ENCODE measurements around the gene SERPINE2.

SERPINE2 gene, protein sequence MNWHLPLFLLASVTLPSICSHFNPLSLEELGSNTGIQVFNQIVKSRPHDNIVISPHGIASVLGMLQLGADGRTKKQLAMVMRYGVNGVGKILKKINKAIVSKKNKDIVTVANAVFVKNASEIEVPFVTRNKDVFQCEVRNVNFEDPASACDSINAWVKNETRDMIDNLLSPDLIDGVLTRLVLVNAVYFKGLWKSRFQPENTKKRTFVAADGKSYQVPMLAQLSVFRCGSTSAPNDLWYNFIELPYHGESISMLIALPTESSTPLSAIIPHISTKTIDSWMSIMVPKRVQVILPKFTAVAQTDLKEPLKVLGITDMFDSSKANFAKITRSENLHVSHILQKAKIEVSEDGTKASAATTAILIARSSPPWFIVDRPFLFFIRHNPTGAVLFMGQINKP

DNA sequence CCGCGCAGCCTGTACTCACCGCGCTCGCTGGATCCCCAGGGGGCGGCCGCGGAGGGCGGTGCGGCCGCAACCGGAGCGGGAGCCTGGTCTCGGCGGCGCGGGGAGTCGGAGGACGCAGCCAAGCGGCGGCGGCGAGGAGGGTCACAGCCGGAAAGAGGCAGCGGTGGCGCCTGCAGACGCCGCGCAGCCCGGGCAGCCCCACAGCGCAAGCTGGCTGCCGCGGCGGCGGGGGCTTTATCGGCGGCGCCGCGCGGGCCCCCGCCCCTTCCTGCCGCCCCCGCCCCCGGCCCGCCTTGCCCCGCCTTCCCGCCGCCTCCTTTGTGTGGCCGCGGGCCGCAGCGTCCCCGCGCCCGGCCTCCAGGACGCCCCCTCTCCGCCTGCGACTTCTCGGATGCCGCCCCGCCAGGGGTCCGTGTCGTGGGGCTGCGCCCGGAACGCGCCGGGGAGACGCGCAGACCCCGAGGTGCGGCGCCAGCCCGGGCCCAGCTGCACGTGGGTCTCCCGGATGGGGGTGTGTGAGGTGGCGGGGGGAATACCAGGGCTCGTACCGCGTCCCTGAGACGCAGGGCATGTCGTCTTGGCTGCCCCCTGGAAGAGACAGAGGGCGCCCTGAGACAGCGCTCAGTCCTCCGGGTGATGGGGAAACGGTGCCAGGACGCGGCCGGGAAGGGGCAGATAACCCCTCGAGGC lies at the start of gene SERPINE2:
SERPINE2 (minus strand) TSS at position 207 of the 690 bp plus-strand sequence. CDS start 37,386 bp downstream, outside the sequence.
- peak; percentile 39 for DNase-seq

DNA sequence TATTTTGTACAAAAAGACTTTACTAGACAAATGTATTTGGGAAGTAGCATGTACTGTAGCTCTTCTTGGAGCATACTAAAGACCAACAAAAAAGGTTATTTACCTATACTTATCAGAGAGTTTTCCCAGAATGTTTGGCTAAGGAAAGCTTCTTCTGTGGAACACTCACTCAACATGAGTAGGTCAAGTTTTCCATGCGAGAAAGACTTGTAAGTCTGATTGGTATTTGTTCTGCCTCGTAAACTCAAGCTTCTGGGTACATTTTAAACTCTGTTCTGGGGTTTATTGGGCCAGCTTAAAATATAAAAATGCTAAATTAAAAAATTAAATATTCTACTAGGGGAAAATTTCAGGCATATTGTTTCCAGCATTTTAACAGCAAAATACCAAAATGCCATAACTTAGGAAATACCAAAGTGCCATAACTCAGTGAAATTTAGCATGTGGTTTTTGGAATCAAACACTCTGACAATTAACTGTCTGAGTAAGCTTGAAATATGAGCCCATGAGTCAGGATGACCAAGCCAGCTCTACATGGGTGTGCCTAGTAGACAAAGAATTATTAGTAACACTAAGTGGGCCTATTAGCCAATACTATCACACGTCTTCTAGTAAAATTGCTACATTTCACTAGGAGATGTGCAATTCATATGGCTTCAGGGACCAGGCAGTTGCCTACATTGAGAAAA lies 47.3 kb upstream of the SERPINE2 start:
- DNase-seq: no peak

DNA sequence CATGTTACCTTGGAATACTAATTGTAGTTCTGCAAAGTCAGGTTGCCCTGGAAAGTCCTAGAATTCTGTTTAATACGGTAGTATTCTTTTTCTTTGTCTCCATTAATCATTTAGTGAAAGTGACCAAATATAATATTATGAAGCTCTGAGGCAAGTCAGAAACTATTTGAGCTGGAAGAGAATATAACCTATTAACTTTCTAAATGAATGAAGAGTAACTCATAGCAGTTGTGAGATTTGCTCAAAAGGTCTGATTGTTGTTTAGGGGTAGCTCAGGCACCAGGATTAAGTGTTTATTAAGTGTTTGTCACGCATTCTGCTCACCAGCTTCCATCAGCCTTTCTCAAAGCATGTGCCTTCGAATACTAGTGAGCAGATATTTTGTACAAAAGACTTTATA lies 46.7 kb upstream of the SERPINE2 start:
- no peak for DNase-seq

DNA sequence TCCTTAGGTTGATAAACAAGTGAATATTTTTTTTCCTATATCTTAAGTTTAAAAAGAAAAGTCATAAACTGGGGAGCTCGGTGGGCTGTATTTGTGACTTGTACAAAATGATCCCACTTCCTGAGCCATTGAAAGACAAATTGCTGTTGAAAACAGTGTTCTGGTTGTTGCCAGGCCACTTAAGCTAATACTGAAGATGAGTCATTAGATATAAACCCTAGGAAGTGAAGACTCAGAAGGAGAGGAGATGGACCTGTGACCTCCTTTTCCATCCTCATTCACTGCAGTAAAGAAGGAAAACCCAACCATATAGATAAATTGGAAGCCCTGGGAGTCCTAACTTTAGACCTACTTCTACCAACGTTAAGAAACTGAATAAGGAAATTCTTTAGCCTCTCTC lies 46.2 kb upstream of the SERPINE2 start:
- DNase-seq: no peak

DNA sequence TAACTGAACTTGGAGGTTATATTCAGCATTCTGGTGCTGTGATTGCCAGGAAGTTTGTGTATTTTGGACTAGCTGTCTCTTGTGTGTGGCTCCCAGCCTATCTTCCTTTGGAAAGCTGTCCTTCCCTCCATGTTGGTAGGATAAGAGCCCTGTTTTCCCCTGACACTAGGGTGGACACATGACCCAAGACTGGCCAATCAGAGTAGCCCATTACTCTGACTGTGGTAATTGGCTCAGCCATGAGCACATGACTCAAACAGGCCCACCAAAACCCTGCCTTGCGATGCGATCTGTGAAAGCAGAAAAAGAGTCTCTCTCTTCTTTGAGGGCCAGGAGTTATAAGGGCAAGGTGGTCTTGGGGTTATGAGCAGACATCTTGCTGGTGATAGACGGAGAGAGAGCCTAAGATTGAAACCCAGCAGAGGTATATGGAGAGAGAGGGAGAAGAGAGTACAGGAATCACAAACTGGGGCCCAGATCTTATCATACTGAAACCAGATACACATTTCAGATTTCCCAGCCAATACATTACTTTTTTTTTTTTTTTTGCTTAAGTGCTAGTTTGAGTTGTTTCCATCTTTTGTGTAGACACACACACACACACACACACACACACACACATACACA lies 45.3 kb upstream of the SERPINE2 start:
- DNase-seq: no peak

DNA sequence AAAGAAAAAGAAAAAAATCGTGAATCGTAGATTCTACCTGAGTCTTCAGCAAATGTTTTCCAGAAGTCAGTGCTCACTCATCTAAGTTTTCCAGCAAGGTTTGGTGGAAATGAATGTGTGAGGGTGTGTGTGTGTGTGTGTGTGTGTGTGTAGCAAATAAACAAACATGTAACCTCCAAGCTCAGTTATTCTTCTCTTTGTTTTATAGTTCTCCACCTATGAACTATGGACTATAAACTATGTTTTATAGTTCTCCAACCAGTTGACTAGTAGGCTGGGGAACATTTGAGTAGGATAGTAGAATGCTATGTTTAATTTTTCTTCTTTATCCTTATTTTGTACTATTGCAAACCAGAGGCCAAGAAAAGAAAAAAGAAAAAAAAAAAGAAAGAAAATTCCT lies 44.6 kb upstream of the SERPINE2 start:
- DNase-seq: no peak

DNA sequence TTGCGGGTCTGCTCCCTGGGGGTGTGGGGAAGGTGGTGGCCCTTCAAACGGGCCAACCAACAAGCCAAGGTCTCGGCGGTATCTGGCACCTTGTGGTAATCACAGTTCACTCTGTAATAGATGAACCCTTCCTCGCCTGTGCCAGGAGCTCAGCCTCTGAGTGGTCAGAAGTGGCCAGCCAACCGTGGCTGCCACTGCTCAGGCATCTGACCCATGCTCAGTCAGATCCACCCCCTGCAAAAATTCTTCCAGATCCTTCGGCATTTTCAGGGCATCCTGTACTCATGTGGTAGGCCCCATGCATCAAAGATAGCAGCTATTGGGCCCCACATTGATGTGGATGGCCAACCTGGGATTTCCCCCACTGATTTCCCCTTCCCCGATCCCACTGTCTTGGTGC lies 39.6 kb upstream of the SERPINE2 start:
- no peak for DNase-seq

DNA sequence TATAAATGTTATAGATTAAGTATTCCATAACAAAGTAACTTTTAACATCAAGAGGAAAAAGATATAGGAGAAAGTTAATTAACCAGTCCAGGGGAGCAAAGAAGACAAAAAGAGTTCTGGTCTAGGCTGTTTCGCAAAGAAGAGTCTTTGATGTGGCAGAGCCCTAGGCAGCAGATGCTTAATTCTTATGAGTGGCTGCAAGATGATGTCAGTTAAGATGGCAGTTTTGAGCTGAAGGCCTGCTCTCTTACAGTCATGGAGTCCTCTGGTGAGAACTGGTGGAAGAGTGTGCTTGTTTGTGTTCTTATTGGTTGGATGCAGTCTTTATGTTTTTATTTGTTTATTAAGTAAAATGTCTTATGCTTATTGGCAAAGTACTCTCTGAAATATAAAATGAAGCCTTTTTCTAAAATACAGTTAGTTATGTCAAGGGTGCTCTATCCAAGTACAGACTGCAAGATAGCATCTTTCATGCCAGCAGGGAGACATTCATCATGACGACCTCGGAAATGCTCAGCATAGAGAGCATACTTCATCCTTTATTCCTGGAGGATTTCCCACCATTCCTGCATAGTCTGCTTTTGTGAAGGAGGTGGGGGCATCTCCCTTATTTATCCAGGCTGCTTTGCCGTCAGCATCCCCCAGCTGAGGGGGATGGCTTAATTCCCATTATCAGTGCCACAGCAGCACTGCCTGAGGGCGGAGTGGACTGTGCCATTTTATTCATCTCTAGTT lies 38.9 kb upstream of the SERPINE2 start:
- DNase-seq: no peak

DNA sequence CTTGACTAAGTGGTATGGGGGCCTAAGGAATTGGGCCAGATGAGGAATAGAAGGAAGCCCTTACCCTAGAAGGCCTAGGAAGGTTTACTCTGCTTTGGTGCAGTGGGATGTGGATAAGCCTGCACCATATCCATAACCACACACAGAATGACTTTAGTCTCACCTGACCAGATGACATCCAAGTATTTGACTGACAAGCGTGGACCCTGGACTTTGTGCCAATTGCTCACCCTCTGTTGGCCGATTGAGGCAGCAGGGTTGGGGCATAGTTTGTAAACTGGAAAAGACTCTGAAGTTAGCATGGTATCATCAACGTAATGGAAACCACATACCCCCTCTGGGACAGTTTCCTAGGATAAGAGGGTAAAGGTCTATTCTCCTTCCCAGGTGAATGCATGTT lies 36.5 kb upstream of the SERPINE2 start:
- DNase-seq: no peak

DNA sequence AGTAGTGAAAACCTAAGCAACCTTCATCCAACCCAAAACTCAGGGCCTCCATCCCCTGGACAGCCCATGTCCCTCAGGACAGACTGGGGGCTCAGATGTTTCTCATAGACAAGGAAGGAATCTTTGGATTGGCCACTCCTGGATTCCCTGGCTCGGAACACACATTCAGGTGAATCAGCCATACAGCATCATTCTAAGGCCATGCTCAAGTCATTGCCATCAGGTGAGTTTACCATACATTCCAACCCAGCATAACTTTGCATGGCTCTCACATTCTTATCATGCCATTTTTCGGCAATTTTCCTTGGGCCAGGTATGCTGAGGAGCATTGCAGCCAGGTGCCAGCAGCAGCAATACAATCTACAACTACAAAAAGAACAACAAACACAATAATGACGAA lies 34.6 kb upstream of the SERPINE2 start:
- no peak for DNase-seq

DNA sequence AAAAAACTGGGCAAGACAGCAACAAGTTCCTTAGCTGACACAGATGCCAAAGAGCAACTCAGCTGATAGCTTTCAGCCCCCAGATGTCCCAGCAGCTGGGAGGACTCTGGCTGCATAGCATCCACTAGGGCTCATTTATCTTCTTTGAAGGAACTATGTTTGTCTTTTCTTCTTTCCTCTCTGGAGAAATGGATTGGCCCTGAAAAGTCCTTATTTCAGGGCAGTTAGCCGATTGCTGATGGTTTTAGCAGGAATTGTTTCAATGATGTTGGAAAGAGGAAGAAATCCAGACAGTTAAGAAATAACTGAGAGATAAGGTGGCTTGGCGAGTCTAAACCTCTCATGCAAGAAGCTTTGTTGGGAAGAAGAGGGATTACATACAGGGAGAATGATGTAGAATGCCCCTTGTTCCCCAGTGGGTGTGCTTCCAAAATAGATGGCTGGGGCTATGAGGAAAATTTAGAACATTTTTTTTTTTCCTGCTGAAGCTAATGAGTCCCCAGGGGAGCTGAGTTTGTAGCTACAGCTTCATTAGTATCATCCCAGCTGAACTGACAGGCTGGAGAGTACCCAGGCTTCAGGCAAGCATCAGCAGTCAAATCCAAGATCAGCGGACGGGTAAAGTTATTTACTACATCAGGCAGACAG lies 33.6 kb upstream of the SERPINE2 start:
- no peak for DNase-seq

DNA sequence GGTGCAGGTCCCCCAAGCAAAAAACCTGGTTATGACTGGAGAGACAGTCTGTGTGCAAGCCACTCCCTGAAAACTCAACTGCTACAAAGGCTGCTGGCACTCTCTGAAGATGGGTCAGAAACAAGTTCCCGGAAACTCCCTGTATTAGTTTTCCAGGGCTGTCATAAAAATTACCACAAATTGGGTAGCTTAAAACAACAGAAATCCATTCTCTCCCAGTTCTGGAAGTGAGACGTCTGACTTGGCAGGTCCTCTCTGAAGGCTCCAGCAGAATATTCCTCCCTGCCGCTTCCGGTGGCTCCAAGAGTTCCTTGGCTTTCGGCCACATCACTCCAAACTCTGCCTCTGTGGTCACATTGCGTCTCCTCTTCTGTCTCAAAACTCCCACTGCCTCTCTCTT lies 30.1 kb upstream of the SERPINE2 start:
- DNase-seq: no peak

DNA sequence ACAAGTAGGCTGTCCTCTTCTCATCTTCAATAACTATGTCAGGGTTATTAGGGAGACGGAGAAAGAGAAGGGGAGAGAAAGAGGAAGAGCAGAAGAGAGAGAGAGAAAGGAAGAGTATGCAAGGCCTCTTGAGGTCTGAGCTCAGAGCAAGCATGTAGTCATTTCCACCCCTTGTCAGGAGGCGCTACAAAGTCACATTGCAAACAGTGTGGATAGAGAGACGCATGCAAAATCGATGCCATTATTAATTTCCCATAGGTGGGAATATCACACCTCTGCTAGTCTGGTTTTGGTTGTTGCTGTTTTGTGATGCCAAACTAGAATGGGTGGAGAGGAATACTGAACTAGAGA lies 24.2 kb upstream of the SERPINE2 start:
- no peak for DNase-seq

DNA sequence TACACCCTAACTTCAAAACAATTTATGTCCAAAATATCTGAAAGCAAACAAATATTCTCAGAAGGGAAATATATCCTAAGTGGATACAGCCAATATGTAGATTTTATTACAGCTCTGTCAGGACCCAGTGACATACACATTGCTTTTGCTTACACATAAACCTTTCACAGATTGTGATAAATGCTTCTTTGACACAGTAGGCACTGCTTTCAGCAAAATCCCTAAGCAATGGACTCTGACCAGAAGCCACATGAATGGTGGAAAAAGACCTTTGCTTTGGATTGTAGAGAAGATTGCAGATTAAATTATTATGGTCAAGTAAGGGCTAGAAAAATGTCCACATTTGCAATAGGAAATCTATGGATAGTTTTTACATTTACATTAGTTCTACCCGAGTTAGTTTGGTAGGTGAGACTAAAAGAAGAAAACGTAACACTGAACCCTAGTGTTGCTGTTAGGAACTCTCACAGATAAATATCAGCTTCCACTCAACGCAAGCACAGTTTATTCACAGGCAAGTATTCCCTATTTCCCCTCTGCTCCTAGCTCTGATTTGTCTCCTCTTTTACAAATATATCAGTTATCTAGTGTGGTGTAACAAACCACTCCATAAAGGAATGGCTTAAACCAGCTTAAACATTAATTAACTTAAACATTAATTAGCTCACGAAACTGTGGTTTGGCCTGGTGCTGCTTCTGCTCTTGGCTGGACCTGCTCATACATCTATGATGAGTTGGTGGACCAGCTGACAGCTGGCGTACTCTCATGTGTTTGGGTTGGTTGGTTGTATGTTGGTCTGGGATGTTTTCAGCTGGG lies 23.6 kb upstream of the SERPINE2 start:
- no peak for DNase-seq

DNA sequence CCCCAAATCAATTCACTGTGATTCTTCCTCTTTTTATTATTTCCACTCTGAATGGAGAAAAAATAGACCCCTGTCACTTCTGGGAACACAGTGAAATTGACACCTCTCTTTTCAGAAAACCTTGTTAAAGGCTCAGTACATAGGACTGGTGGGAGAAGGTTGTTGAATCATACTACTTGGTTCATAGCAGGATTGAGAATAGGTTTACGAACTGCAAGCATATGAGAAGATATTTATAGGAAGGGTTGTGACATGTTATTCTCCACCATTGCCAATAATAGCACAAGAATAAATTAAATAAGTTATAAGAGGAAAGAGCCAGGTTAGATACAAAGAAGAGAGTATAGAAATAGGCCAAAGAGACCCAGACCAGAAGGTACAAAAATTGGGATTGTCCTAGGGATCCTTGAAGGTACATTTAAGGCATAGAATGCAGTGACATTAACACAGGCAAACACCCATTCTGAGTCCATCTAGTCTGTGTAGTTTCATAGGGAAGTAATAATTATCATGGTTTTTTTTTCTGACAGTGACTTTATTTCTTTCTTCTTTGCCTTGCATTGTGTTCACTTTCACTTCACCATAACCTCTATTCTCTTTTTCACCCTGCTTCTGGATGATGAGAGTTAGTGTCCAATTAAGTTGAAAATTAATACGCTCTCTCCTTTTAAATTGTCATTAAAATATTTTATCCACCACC lies 21.8 kb upstream of the SERPINE2 start:
- no peak for DNase-seq

DNA sequence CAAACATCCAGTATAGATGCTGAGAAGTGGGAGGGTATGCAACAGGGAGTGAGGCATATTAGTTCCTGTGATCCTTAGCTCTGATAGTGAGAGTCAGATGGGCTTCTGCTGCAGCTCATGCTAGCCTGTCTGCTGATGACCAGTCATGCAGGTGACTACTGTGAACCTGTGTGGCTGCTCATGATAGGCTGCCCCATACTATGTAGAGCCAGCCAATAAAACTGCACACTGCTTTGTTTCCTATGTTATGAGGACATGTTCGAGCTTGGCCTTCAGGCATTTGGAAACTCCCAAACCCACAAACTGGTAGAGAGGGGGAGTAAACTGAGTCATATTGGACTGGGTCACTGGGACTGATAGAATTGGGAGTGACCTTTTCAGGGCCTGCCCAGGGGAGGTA lies 20.1 kb upstream of the SERPINE2 start:
- DNase-seq: no peak

DNA sequence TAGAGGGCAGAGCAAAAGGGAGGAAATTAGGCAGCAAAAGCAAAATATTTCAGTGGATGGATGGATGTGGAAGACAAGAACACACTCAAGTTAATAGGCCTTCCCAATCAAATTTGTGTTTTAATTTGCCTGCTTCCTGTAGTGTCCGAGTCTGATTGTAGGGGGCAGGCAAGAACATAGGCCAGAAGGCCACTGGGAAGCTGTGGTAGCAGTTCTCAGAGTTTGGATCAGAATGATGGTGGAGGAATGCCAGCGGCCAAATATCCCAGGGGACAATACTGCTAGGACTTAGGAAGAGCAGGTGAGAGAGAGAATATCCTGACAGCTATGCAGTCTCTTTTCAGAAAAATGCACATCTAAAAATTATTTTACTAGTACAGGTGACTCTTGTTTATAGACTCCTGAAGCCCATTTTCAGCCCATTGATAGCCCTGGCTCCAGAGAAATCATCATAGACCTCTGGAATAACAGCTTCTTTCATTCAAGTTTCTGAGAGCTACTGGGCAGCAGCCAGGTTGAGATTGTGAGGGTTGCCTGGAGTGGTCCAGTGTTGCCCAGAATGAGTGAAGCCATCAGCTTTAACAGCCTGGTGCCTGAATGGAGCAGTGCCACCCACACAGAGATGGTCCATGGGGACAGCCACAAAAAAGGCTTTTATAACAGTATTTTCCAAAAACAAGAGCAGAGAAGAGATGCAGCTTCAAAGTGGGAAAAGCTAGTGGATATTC lies 19.1 kb upstream of the SERPINE2 start:
- no peak for DNase-seq

DNA sequence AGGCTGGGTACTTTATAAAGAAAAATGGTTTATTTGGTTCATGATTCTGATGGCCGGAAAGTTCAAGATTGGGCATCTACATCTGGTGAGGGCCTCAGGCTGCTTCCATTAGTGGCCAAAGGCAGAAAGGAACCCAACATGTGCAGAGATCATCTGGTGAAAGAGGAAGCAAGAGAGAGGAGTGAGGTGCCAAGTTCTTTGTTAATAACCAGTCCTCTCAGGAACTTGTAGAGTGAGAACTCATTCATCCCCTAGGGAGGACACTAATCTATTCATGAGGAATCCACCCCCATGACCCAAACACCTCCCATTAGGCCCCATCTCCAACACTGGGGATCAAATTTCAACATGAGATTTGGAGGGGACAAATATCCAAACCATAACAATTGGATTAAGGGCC lies 17.8 kb upstream of the SERPINE2 start:
- no peak for DNase-seq

DNA sequence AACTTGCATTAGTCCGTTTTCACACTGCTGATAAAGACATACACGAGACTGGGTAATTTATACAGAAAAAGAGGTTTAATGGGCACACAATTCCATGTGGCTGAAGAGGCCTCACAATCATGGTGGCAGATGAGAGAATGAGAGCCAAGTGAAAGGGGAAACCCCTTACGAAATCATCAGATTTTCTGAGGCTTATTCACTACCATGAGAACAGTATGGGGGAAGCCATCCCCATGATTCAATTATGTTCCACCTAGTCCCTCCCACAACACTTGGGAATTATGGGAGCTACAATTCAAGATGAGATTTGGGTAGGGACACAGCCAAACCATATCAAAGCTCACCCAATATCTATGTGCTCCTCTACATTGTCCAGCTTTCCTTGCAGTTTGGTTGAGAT lies 16.0 kb upstream of the SERPINE2 start:
- DNase-seq: no peak

DNA sequence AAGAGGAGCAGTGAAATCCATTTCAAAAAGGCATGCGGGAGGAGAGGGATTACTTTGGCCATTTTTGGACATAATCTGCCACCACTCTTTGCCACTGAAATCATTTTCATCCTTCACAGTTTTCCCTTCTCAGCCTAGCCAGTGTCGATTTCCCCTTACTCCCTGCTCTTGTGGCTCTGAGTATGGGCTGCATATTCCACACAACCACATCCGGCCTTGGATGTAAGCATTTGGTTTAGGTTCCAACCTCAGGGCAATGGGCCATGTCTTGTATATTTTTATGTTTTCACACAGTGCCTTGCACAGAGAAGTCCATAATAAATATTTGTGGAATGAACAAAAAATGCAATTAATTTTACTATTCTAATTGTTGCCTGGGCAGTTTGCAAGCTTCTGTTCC lies 7.7 kb upstream of the SERPINE2 start:
- no peak for DNase-seq
